GM12875 (cell line): ENCODE data around the gene UNC13C.

ENCODE experiments used
- H3K4me3 ChIP-seq: one replicate; pipeline ENCODE4 v1.5.1; 2011; ENCODE audit warnings: low read depth, low read length, control low read depth
- TF ChIP-seq, protein P1 (sequence below): IDR thresholded peaks from 2 replicates; pipeline ENCODE4 v1.5.1; 2011; ENCODE audit warnings: low read depth, mild to moderate bottlenecking, control low read depth, inconsistent platforms, low read length, moderate library complexity, borderline replicate concordance; ENCODE audit not compliant: insufficient read depth

Gene UNC13C

DNA sequence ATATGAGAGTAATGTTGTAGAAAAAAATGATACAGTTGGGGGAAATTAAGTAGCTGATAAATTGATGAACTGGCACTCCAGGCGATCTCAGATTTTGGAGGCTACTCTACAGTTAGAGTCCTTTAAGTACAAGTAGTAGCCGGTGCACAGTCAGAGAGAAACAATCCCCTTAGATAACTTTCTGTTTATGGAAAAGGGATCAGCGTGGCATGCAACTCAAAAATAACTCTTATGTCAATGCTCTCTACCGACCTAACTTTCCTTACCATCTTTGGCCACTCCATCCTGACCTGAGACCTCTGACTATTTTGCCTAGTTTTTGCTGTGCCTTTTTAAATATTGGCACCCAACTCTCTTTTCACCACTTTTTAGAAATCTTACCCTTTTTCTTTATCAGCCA, 299.6 kb downstream of the UNC13C start:
- TF ChIP-seq, protein P1, sequence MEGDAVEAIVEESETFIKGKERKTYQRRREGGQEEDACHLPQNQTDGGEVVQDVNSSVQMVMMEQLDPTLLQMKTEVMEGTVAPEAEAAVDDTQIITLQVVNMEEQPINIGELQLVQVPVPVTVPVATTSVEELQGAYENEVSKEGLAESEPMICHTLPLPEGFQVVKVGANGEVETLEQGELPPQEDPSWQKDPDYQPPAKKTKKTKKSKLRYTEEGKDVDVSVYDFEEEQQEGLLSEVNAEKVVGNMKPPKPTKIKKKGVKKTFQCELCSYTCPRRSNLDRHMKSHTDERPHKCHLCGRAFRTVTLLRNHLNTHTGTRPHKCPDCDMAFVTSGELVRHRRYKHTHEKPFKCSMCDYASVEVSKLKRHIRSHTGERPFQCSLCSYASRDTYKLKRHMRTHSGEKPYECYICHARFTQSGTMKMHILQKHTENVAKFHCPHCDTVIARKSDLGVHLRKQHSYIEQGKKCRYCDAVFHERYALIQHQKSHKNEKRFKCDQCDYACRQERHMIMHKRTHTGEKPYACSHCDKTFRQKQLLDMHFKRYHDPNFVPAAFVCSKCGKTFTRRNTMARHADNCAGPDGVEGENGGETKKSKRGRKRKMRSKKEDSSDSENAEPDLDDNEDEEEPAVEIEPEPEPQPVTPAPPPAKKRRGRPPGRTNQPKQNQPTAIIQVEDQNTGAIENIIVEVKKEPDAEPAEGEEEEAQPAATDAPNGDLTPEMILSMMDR, result no peak
- H3K4me3 ChIP-seq, result no peak overlapping the region

DNA sequence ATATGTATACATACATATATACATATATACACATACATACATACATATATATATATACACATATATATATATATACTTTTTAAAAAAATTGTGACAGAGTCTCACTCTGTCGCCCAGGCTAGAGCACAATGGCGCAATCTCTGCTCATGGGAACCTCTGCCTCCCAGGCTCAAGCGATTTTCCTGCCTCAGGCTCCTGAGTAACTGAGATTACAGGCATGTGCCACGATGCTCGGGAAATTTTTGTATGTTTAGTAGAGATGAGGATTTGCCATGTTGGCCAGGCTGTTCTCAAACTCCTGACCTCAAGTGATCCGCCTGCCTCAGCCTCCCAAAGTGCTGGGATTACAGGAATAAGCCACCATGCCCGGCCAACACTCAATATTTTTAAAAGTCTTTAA, 302.5 kb downstream of the UNC13C start:
- no peak overlapping the region for H3K4me3 ChIP-seq
- TF ChIP-seq, protein P1, result no peak

DNA sequence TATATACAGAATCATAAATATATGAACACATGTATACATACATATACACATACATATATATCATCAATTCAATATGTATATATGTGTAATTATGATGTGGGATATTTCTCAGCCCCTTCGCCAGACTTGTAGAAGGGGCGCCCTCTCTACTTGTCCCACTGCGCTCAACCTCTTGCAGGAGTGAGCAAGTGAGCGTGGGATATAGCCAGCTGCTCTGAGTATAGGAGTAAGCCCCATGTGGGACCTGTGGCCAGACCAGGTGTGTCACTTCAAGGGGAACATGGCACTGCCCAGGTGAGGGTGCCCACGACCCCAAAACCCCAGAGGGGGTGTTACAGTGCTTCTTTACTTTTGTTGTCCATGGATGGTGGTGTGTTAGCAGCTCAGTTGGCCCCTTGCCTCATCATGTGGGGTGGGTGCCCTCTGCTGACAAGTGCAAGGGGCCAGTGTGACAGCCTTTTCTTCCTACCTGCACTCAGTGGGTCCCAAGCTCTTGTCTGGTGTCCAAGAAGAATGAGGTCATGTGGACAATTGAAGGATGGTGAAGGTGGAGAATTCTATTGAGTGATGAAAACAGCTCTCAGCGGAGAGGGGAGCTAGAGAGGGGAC, 304.1 kb downstream of the UNC13C start:
- H3K4me3 ChIP-seq, result no peak overlapping the region
- TF ChIP-seq, protein P1, result no peak

DNA sequence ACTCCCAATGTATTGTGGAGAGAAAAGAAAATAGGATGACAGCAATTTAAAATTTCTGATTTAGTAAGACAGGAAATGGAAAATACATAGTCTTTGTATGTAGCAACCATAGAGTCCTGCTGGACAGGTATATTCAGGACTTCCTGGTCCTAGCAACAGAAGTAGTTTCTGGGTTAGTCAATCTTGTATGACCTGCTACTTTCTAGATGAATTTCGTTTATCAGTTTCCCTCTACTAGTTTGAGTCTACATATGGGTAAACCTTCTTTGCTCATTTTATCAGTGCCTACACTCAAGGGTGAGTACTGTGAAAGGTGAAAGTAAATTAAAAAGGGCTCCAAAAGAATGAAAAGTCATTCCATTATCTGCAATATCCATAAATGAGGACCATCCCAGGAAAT, 309.8 kb downstream of the UNC13C start:
- no peak overlapping the region for H3K4me3 ChIP-seq

DNA sequence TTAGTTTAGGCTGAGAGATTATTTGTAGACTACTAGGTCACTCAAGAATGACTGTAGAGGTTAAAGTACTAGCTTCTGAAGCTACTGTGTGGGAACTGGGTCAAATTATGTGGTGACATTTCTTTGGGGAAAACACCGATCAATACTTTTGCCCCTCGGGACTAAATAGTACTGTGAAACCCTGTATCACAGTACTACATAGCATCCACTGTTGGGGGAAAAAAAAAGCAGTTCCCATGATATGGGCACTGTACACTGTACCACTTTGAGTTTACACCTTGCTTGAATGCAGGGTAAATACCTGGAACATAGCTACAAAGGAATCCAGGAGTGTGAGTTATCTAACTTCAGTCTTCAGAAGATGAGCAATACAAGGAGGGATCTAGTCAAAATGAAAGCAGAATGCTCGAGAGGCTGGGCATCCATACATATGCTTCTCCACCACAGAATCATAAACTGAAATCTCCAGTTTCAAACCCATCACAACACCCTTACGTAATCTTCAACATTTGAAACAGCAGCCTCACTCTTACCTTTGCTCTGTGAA, 311.4 kb downstream of the UNC13C start:
- no peak overlapping the region for H3K4me3 ChIP-seq
- TF ChIP-seq, protein P1, result no peak

More for the DNA sequence above, 309.8 kb downstream of the UNC13C start:
- TF ChIP-seq, protein P1, result no peak

DNA sequence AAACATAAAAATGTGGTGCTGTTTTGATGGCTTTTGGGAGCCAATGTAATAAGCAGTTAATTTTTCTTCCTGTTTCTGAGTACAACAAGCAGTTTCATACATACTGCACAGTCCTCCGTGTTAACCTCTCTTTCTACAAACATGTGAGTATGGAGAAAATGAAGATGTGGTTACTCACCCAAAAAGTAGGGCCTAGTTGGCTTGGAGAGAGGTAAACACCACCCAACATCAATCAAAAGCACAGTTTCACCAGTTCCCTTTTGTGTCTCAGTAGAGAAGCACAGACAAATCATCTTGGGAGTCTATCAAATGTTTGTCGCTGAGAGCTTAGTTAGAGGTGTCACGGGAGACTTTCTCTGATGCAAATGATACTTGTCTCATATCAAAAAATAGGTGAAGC, 320.2 kb downstream of the UNC13C start:
- TF ChIP-seq, protein P1, result no peak
- H3K4me3 ChIP-seq, result no peak overlapping the region

DNA sequence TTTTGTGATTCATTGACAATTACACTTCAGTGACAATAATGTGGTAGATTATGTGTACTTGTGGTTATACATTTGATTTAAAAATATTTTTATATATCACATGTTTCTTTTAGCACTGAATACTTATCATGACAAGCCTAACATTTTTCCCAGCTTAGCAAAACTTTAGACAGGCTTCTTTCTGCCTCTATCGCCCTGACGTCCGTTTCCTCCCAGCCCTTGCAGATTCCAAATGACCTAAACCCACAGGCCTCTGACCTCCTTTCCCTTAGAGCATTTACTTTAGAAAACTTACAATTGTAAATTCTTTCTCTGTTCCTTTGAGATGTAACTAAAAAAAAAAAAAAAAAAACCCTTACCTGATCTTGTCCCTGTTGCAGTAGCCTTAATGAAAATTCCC, 326.1 kb downstream of the UNC13C start:
- TF ChIP-seq, protein P1, result no peak

More for the DNA sequence above, 326.1 kb downstream of the UNC13C start:
- H3K4me3 ChIP-seq, result no peak overlapping the region
